C4-2B (cell line): ENCODE data around the gene SMIM10.

Experiments
- ZFX ChIP-seq: fragments of 450-650 bp; IDR thresholded peaks from 2 replicates; pipeline ENCODE4 v1.6.1; 2017
- TF ChIP-seq, protein P1 (sequence below): fragments of 450-650 bp; conservative IDR thresholded peaks from 2 replicates; pipeline ENCODE4 v1.5.1; 2017; ENCODE audit warnings: mild to moderate bottlenecking

DNA sequence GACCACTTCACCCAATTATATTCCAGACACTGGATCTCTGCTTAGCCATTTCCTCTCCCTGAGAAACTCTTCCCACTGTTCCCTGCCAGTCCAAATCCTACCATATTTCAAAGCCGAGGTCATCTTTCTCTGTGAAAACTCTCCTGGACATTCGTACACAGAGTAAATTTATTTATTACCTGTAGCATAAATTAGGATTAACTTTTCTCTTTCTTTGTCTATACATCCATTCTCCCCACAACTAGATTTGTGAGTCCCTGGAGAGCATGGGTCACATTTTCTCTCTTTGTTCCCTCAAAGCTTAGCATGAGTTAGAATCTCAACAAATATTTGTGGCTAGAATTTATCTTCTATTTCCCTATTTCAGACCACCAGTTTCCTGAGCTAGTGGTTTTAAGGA lies 27.8 kb upstream of the SMIM10 start:
- TF ChIP-seq, protein P1, sequence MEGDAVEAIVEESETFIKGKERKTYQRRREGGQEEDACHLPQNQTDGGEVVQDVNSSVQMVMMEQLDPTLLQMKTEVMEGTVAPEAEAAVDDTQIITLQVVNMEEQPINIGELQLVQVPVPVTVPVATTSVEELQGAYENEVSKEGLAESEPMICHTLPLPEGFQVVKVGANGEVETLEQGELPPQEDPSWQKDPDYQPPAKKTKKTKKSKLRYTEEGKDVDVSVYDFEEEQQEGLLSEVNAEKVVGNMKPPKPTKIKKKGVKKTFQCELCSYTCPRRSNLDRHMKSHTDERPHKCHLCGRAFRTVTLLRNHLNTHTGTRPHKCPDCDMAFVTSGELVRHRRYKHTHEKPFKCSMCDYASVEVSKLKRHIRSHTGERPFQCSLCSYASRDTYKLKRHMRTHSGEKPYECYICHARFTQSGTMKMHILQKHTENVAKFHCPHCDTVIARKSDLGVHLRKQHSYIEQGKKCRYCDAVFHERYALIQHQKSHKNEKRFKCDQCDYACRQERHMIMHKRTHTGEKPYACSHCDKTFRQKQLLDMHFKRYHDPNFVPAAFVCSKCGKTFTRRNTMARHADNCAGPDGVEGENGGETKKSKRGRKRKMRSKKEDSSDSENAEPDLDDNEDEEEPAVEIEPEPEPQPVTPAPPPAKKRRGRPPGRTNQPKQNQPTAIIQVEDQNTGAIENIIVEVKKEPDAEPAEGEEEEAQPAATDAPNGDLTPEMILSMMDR, result no peak
- TF ChIP-seq ZFX, result no peak
